Measurements from ENCODE around the gene CXorf65.

DNA sequence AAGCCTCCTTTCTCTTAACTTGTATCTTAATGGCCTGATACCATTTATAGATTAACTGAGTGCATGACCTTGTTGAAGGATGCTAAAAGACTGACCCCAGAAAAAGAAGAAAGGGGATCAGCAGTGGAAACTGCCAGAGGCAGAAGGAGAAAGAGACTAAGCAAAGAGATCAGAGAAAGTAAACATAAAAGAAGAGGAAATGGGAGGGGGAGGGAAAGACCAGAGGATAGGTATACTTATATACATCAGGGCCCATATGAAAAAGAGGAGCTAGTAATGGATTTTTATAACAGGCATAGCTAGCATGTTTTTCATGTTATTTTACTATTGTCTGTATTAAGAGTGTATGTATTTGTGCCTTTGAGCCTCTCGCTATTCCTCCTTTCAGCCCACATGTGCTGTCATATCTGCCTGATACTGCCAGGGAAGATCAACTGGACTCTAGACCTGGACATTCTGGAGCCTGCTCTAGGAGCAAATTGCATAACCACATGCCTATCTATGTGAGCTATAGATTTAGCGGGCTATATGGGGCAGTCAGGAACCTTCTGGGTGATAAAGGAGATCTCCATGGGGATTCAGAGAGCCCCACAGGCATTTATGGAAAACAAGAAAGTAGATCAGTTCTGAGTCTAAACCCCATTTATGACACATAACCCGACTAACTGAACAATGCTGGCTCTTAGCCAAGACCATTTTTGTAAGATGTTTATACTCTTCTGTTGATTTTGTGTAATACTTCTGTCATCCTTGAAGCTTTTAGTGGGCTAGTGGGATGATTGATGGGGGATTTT lies 25.0 kb downstream of the CXorf65 start:
- TF ChIP-seq, protein P1, sequence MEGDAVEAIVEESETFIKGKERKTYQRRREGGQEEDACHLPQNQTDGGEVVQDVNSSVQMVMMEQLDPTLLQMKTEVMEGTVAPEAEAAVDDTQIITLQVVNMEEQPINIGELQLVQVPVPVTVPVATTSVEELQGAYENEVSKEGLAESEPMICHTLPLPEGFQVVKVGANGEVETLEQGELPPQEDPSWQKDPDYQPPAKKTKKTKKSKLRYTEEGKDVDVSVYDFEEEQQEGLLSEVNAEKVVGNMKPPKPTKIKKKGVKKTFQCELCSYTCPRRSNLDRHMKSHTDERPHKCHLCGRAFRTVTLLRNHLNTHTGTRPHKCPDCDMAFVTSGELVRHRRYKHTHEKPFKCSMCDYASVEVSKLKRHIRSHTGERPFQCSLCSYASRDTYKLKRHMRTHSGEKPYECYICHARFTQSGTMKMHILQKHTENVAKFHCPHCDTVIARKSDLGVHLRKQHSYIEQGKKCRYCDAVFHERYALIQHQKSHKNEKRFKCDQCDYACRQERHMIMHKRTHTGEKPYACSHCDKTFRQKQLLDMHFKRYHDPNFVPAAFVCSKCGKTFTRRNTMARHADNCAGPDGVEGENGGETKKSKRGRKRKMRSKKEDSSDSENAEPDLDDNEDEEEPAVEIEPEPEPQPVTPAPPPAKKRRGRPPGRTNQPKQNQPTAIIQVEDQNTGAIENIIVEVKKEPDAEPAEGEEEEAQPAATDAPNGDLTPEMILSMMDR (IDR thresholded peaks at IDR 0.05), result no peak
- no peak for TF ChIP-seq POLR2A (IDR thresholded peaks at IDR 0.05)
